Embryonic facial prominence (tissue), 1 donor: ENCODE results near the gene ZNF185.
"Not testable (repeated sequence)": the region's sequence is repeated elsewhere in the genome, so short reads cannot be mapped to it uniquely, and the experiment has no call there.

Experiments
- DNase-seq: peaks from one replicate; pipeline ENCODE4 v3.0.0-alpha.2; 2016; ENCODE audit errors: extremely low spot score

Gene ZNF185

GRCh38 chrX:152895724-152896420, 2.0 kb upstream of the ZNF185 start:
- DNase-seq = no peak

GRCh38 chrX:152896450-152896849, 1.4 kb upstream of the ZNF185 start:
- no peak for DNase-seq

GRCh38 chrX:152898442-152898841, 575 bp downstream of the ZNF185 start:
- no peak for DNase-seq

DNA sequence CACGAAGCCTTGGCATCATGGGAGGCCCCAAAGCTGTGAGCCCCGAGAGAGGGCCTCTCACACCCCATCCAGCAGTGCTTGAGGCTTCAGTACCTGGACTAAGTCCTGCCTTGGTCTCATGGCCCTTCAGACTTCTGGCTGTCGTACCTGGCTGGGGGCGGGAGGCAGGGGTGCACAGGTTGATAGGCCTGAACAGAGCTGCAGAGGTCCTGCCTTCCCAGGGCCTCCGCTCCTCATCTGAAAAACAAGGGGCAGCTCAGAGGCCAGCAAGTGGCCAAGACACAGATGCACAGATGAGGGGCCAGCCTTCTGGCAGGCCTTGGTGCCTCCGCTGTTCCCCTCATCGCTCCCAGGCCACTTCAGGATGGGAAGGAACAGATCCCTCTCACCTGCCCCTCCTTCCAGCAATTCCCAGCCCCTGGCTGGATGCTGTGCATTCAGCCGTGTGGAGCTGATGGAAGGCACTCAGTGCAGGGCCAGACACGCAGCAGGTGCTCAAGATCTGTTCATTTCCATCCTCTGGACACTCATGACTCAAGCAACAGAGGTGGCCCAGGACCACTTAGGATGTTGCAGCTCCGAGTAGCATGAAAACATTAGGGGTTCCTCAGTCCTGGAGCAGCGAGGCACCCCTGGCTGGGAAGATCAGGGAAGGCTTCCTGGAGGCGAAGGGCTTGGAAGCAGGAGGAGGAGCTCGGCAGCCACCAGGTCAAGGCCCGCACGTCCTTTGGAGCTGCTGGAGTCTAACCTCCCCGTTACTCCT, 1.4 kb downstream of the ZNF185 start:
- DNase-seq = no peak

DNA sequence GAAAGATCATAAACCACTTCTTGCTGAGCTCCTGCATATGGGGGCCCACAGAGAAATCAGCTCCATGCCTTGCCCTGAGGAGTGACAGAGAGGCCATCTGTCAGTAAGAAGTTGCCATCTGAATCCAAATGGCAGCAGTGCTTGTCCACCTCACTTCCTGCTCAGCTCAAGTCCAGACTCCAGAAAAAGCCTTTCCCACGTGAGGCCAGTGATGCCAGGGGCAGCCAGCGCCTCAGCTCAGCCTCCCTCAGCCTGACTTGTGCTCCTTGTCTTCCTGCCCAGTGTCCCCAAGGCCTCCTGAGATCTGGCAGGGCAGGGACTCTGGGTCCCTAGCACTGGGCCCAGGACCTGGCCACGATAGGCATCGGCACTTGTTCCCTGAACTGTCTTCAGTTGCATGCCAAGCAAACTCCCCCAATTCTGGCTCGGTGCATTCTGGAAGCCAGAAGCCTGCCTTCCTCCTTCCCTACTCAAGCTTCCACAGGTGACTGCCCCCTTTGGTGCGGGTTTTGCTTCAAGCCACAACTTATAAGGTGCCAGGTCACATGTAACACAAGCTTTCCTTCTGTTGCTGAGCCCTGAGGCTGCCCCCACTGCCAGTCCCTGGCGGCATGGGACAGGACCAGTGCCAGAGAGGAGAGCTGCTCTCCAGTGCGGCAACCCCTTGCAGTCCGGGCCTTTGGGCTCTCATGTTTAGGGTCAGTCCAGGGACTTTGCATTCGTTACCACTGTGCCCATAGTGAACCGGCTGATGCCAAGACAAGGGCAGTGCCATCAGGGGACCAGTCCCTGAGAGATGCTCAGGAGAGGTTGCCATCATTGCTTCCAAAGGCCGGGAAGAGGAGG, 2.2 kb downstream of the ZNF185 start:
- DNase-seq = no peak

- DNase-seq = no peak
Observed at GRCh38 chrX:152900937-152901445, 3.1 kb downstream of the ZNF185 start.

- no peak for DNase-seq
Observed at GRCh38 chrX:152901816-152902501, 4.1 kb downstream of the ZNF185 start.

DNA sequence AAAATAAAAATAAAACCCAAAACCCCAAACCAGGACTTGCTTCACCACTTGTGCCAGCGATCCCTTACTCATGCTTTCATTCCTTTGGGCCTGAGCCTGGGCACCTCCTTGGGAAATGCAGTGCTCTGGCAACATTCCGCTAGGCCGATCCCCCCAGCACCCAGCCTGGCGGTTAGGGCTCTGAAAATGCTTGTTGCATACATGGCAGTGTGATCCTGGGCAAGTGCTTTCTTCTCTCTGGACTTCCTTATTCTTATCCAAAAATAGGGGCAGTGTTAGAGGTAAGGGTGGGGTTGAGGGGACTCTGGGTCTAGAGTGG, 4.6 kb downstream of the ZNF185 start:
- DNase-seq = no peak

- DNase-seq = no peak
Observed at GRCh38 chrX:152903589-152903988, 5.7 kb downstream of the ZNF185 start.

- no peak for DNase-seq
Observed at GRCh38 chrX:152904151-152905080, 6.5 kb downstream of the ZNF185 start.

- no peak for DNase-seq
Observed at GRCh38 chrX:152905081-152905420, 7.2 kb downstream of the ZNF185 start.

DNA sequence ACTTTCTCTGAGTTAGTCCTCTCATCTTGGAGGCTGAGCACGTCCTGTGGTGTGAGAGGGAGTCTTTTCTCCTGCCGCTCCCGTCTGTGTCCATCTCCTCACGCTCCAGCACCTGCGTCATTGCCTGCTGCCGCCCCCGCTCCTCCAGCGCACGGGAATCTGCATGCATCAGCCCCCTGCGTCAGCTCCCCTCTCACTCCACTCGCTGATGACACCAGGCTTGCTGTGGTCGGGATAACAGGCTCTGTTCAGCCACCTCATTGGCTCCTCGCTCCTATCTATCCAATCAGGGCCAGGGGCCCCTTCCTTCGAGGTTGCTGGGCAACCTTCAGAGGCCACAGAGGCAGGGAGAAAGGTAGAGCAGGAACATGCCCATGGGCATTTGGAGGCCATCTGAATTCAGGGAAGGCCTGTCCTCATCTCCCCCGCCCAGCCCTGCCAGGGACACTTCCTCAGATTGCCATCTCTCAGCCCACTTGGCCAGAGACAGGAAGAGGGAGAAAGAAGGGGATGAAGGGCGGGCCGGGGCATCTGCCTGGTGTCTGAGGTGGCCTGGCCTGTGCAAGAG, 9.3 kb downstream of the ZNF185 start:
- no peak for DNase-seq

- no peak for DNase-seq
Observed at GRCh38 chrX:152908486-152908885, 10.6 kb downstream of the ZNF185 start.

DNA sequence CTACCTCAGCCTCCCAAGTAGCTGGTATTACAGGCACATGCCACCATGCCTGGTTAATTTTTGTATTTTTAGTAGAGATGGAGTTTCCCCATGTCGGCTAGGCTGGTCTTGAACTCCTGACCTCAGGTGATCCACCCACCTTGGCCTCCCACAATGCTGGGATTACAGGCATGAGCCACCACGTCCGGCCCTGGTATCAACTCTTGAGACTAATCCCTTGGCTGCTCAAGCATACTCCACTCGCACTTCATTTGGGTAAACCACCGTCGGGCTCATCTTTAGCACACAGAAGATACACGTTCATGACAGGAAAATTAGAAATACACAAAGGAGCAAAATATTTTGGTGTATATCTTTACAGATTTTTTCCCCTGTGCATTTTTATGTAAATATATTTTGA, 12.2 kb downstream of the ZNF185 start:
- DNase-seq = not testable (repeated sequence)

- no peak for DNase-seq
Observed at GRCh38 chrX:152912106-152912505, 14.2 kb downstream of the ZNF185 start.

DNA sequence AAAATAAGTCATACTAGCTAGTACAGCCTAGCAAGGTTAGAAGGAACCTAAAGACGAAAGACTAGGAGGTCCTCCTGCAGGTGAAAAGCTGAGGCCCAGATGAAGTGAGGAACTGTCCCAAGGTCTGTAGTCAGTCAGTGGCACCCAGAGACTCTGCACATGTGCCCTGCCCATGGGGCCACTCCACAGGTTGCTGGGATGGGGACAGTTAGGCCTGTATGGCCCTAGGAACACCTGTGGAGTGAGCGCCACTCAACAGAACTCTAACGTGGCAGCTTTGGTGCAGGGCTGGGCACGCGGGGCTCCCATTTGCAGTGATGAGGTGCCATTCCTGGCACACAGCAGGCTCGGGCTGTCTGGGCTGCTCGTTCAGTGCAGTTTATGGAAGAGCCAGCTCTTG, 14.8 kb downstream of the ZNF185 start:
- no peak for DNase-seq

DNA sequence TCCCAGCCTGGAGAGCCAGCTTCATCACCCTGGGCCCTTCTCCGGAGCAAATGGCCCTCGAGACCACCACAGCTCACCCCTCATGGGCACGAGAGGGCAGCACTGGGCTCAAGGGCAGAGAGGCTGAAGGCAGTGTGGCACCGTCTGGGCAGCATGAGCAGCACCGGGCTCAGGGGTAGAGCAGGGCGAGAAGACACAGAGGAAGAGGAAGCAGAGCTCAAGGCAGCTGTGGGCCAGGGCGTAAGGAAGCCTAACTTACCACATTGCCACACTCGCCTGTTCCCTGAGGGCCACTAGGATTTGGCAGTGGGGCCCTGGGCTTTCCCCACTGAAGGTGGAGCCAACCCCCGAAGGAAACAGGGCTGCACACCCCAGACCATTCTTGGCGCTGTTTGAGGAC, 15.5 kb downstream of the ZNF185 start:
- no peak for DNase-seq

GRCh38 chrX:152913910-152914309, 16.0 kb downstream of the ZNF185 start:
- DNase-seq = no peak

GRCh38 chrX:152915541-152916241, 17.8 kb downstream of the ZNF185 start:
- DNase-seq = no peak
